Astrocyte (in vitro differentiated cells and primary cell): ENCODE results near the gene CEP68. TPM values are rescaled to one million over a fixed set of nuclear protein-coding genes. Genes with fewer than 3 reads are reported as not detected.
"Not testable (repeated sequence)": the region's sequence is repeated elsewhere in the genome, so short reads cannot be mapped to it uniquely, and the experiment has no call there.

Source experiments
- DNase-seq: peaks from one replicate; pipeline ENCODE4 v3.0.0-alpha.2; 2010; ENCODE audit warnings: low read depth
- FAIRE-seq: peaks from 2 replicates; lab custom pipeline; 2011; peaks lifted over from hg19 to GRCh38; lab: Jason Lieb, UNC
- H2AFZ ChIP-seq: 2 replicates; pipeline ENCODE4 v1.6.0; 2012; ENCODE audit warnings: low read depth, low read length, inconsistent platforms
- H3K27ac ChIP-seq: 2 replicates; pipeline ENCODE4 v1.5.1; 2011; ENCODE audit warnings: low read depth, low read length, inconsistent platforms
- H3K27me3 ChIP-seq: 2 replicates; pipeline ENCODE4 v1.6.0; 2011; ENCODE audit warnings: low read length, inconsistent platforms; ENCODE audit not compliant: insufficient read depth
- H3K36me3 ChIP-seq: 2 replicates; pipeline ENCODE4 v1.5.1; 2011; ENCODE audit warnings: low read length, inconsistent platforms; ENCODE audit not compliant: insufficient read depth
- H3K4me1 ChIP-seq: 2 replicates; pipeline ENCODE4 v1.5.1; 2011; ENCODE audit warnings: low read length, inconsistent platforms; ENCODE audit not compliant: insufficient read depth
- H3K4me2 ChIP-seq: 2 replicates; pipeline ENCODE4 v1.6.0; 2012; ENCODE audit warnings: low read length, inconsistent platforms
- H3K4me3 ChIP-seq: 2 replicates; pipeline ENCODE4 v1.5.1; 2011; ENCODE audit warnings: low read depth, mild to moderate bottlenecking, low read length, inconsistent platforms; ENCODE audit not compliant: insufficient read depth
- H3K79me2 ChIP-seq: 2 replicates; pipeline ENCODE4 v1.6.0; 2012; ENCODE audit warnings: mild to moderate bottlenecking, low read length, inconsistent platforms; ENCODE audit not compliant: insufficient read depth
- H3K9ac ChIP-seq: 2 replicates; pipeline ENCODE4 v1.6.0; 2012; ENCODE audit warnings: mild to moderate bottlenecking, low read length, inconsistent platforms
- H3K9me3 ChIP-seq: 2 replicates; pipeline ENCODE4 v1.5.1; 2012; ENCODE audit warnings: low read depth, mild to moderate bottlenecking, low read length, inconsistent platforms; ENCODE audit not compliant: insufficient read depth
- H4K20me1 ChIP-seq: 2 replicates; pipeline ENCODE4 v1.6.0; 2012; ENCODE audit warnings: low read length, inconsistent platforms; ENCODE audit not compliant: insufficient read depth
- H3K27ac Mint-ChIP-seq: one replicate; pipeline ENCODE4 v1.8.0; 2021; ENCODE audit warnings: mild to moderate bottlenecking, mixed read lengths; ENCODE audit not compliant: unreplicated experiment
- H3K27me3 Mint-ChIP-seq: one replicate; pipeline ENCODE4 v1.8.0; 2021; ENCODE audit warnings: low read depth, mixed read lengths; ENCODE audit not compliant: unreplicated experiment
- H3K36me3 Mint-ChIP-seq: one replicate; pipeline ENCODE4 v1.8.0; 2021; ENCODE audit warnings: low read depth, mixed read lengths; ENCODE audit not compliant: unreplicated experiment
- H3K4me1 Mint-ChIP-seq: one replicate; pipeline ENCODE4 v1.8.0; 2021; ENCODE audit warnings: low read depth, mixed read lengths; ENCODE audit not compliant: unreplicated experiment
- H3K4me3 Mint-ChIP-seq: one replicate; pipeline ENCODE4 v1.8.0; 2021; ENCODE audit warnings: mild to moderate bottlenecking, moderate library complexity, mixed read lengths; ENCODE audit not compliant: unreplicated experiment
- H3K9me3 Mint-ChIP-seq: one replicate; pipeline ENCODE4 v1.8.0; 2021; ENCODE audit warnings: mild to moderate bottlenecking, mixed read lengths; ENCODE audit not compliant: unreplicated experiment
- EZH2 ChIP-seq: IDR thresholded peaks from 2 replicates; pipeline ENCODE4 v1.6.1; 2012; ENCODE audit warnings: mild to moderate bottlenecking, low read length, inconsistent platforms; ENCODE audit not compliant: insufficient read depth
- total RNA-seq: library from RNA; stranded (reverse); gene quantifications from 2 replicates; pipeline ENCODE4 v1.2.1, GENCODE V29; 2021
- TF ChIP-seq, protein P1 (sequence below): IDR thresholded peaks from 2 replicates; pipeline ENCODE4 v1.5.1; 2011; ENCODE audit warnings: low read depth, mild to moderate bottlenecking, inconsistent platforms, low read length, moderate library complexity; ENCODE audit not compliant: insufficient read depth

CEP68 gene
- total RNA-seq, 1 donor from 2014 or later = 6.9 TPM

DNA sequence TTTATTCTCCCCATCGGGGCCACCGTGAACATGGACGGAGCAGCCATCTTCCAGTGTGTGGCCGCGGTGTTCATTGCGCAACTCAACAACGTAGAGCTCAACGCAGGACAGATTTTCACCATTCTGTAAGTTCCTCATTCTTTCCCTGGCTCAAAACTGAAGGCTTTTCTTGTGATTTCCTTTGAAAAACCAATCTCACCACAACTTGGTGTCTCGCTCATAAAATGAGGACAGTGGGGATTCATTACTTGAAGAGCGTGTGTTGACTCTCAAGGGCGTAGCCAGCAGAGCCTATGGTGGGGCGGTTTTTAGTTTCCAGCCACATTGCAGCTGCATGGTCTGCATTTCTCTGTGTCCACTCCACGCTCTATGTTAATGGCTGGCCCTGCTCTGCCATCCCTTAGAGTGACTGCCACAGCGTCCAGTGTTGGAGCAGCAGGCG is 38.1 kb upstream of the CEP68 start:
- H4K20me1 ChIP-seq = no peaks in the 10 kb centered on the region
- H3K9me3 ChIP-seq = no peaks in the 10 kb centered on the region
- FAIRE-seq = no peak
- H3K36me3 Mint-ChIP-seq = peaks cover 45% of the 10 kb centered on the region
- no peaks in the 10 kb centered on the region for H3K79me2 ChIP-seq
- H3K4me2 ChIP-seq = no peak overlapping the region
- no peaks in the 10 kb centered on the region for H3K27me3 Mint-ChIP-seq
- H3K36me3 ChIP-seq = peaks cover 2% of the 10 kb centered on the region
- no peak overlapping the region for H3K27ac ChIP-seq
- peaks cover 13% of the 10 kb centered on the region for H3K4me1 Mint-ChIP-seq
- no peak for DNase-seq
- H3K4me3 Mint-ChIP-seq = no peak overlapping the region
- H3K4me1 ChIP-seq = peaks cover 4% of the 10 kb centered on the region
- H3K4me3 ChIP-seq = no peak overlapping the region
- H2AFZ ChIP-seq = no peak overlapping the region
- no peak overlapping the region for H3K9ac ChIP-seq
- H3K27ac Mint-ChIP-seq = no peak overlapping the region
- no peaks in the 10 kb centered on the region for H3K9me3 Mint-ChIP-seq
- no peaks in the 10 kb centered on the region for H3K27me3 ChIP-seq
- no peak for TF ChIP-seq EZH2
- TF ChIP-seq, protein P1, sequence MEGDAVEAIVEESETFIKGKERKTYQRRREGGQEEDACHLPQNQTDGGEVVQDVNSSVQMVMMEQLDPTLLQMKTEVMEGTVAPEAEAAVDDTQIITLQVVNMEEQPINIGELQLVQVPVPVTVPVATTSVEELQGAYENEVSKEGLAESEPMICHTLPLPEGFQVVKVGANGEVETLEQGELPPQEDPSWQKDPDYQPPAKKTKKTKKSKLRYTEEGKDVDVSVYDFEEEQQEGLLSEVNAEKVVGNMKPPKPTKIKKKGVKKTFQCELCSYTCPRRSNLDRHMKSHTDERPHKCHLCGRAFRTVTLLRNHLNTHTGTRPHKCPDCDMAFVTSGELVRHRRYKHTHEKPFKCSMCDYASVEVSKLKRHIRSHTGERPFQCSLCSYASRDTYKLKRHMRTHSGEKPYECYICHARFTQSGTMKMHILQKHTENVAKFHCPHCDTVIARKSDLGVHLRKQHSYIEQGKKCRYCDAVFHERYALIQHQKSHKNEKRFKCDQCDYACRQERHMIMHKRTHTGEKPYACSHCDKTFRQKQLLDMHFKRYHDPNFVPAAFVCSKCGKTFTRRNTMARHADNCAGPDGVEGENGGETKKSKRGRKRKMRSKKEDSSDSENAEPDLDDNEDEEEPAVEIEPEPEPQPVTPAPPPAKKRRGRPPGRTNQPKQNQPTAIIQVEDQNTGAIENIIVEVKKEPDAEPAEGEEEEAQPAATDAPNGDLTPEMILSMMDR = no peak

DNA sequence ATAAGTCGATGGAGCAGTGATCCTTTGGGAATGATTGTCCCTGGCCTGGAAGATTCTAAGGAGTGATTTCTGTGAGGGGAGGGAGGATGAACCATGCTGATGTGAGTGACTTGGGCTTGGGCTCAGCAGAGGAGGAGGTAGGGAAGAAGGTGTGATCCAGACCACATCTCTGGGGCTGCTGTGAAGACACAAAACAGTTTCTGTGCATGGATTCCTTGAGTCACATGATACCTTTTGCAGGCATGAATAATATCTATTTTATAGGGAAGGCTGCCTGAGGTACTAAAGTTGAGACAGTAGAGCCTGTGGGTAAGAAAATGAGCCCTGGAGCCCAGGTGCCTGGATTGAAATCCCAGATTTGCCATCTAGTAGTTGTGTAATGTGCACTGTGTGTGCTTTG is 37.2 kb upstream of the CEP68 start:
- TF ChIP-seq, protein P1 = no peak
- no peak for TF ChIP-seq EZH2
- Mint-ChIP-seq H3K4me3 (no peak overlapping the region), H3K9me3 (no peaks in the 10 kb centered on the region), H3K27ac (no peak overlapping the region), H3K27me3 (no peaks in the 10 kb centered on the region), H3K4me1 (peaks cover 21% of the 10 kb centered on the region), H3K36me3 (peaks cover 49% of the 10 kb centered on the region)
- Histone ChIP-seq H4K20me1 (no peaks in the 10 kb centered on the region), H3K79me2 (no peaks in the 10 kb centered on the region), H3K27ac (no peak overlapping the region), H3K4me1 (peaks cover 6% of the 10 kb centered on the region), H3K36me3 (peaks cover 2% of the 10 kb centered on the region), H3K27me3 (no peaks in the 10 kb centered on the region), H3K9me3 (no peaks in the 10 kb centered on the region), H2AFZ (no peak overlapping the region), H3K4me3 (no peak overlapping the region), H3K9ac (no peak overlapping the region), H3K4me2 (no peak overlapping the region)
- FAIRE-seq = no peak
- no peak for DNase-seq

DNA sequence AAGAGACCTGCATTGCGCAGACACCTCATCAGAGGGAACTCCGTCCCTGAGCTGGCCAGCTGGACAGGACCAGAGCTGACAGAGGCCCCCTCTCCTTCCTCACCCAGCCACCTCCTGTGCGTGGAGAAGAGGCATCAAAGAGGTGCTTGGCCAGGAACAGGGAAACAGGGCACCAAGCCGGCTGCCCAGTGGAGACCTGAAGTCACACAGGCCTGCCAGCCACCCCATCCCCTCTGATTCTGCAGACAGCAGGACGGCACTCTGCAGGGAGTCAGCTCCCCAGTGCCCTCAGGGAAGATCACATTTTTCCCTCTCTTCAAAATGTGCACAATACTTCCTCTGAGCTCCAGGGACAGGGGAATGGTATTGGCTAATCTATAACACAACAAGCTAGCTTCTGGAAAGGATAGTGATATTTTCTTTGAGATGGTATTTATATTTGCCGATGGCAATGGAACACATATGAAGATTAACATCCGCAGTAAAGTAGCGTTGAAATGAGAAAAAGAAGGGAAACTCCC is 36.5 kb upstream of the CEP68 start:
- Histone ChIP-seq H3K4me1 (peaks cover 13% of the 10 kb centered on the region), H3K4me2 (no peak overlapping the region), H3K79me2 (no peaks in the 10 kb centered on the region), H3K27ac (no peak overlapping the region), H4K20me1 (no peaks in the 10 kb centered on the region), H3K4me3 (no peak overlapping the region), H2AFZ (no peak overlapping the region), H3K27me3 (no peaks in the 10 kb centered on the region), H3K9ac (no peak overlapping the region), H3K36me3 (peaks cover 2% of the 10 kb centered on the region), H3K9me3 (no peaks in the 10 kb centered on the region)
- Mint-ChIP-seq H3K27ac (no peak overlapping the region), H3K36me3 (peaks cover 49% of the 10 kb centered on the region), H3K9me3 (no peaks in the 10 kb centered on the region), H3K4me3 (no peak overlapping the region), H3K4me1 (peaks cover 28% of the 10 kb centered on the region), H3K27me3 (no peaks in the 10 kb centered on the region)
- DNase-seq = no peak
- no peak for FAIRE-seq
- TF ChIP-seq EZH2 = no peak
- TF ChIP-seq, protein P1 = no peak

DNA sequence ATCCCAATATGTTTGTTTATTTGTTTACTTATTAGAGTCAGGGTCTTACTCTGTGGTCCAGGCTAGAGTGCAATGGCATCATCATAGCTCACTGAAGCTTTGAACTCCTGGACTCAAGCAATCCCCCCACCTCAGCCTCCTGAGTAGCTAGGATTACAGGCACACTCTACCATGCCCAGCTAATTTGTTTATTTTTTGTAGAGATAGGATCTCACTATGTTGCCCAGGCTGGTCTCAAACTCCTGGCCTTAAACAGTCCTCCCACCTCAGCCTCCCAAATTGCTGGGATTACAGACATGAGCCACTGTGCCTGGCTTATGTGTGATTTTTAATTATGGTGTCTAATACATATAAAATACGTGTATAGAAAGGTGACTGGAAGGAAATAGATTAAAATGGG is 36.0 kb upstream of the CEP68 start:
- H3K79me2 ChIP-seq = not testable (repeated sequence)
- H3K4me1 Mint-ChIP-seq = peaks cover 25% of the 10 kb centered on the region

More for the DNA sequence above, 36.0 kb upstream of the CEP68 start:
- not testable (repeated sequence) for H3K9ac ChIP-seq, H3K4me3 Mint-ChIP-seq, H3K9me3 ChIP-seq, H2AFZ ChIP-seq, H4K20me1 ChIP-seq, H3K27ac ChIP-seq, H3K36me3 ChIP-seq, H3K27ac Mint-ChIP-seq, FAIRE-seq, H3K27me3 ChIP-seq, H3K4me2 ChIP-seq, H3K9me3 Mint-ChIP-seq, H3K27me3 Mint-ChIP-seq, H3K4me3 ChIP-seq, DNase-seq
- peaks cover 49% of the 10 kb centered on the region for H3K36me3 Mint-ChIP-seq
- peaks cover 14% of the 10 kb centered on the region for H3K4me1 ChIP-seq
